ENCODE measurements around the gene MRPL20. TPM values are rescaled to one million over a fixed set of nuclear protein-coding genes. Genes with fewer than 3 reads are reported as not detected.

Gene MRPL20
- total and polyA plus RNA-seq, 9 of the 15 experiments (the other 6 are each of a cell fraction or from before 2014, with no cell fraction given), result 180 to 671 (median 229) TPM

GRCh38 chr1:1421147-1421906 is 14.2 kb upstream of the MRPL20 start, which contains the start of gene ANKRD65 (continued):
- TF ChIP-seq, protein P1, sequence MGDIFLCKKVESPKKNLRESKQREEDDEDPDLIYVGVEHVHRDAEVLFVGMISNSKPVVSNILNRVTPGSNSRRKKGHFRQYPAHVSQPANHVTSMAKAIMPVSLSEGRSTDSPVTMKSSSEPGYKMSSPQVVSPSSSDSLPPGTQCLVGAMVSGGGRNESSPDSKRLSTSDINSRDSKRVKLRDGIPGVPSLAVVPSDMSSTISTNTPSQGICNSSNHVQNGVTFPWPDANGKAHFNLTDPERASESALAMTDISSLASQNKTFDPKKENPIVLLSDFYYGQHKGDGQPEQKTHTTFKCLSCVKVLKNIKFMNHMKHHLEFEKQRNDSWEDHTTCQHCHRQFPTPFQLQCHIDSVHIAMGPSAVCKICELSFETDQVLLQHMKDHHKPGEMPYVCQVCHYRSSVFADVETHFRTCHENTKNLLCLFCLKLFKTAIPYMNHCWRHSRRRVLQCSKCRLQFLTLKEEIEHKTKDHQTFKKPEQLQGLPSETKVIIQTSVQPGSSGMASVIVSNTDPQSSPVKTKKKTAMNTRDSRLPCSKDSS (IDR thresholded peaks at IDR 0.05; ENCODE audit: low read depth, partially characterized antibody), result no peak
- TF ChIP-seq SMARCC2 (IDR thresholded peaks at IDR 0.05; ENCODE audit: low read depth) (no peak), HDAC2 (IDR thresholded peaks at IDR 0.05) (no peak), KDM5B (IDR thresholded peaks at IDR 0.05; ENCODE audit: insufficient replicate concordance, low read depth, low read length) (no peak), PRDM10 (IDR thresholded peaks at IDR 0.05; ENCODE audit: partially characterized antibody) (no peak)
